HEK293 (cell line): ENCODE data around the gene NAV2.

Source experiments
- CTCF ChIA-PET: fragments of 350-600 bp; formaldehyde crosslinking; extraction: SDS; loops from one replicate; lab custom pipeline; 2021; ENCODE audit warnings: antibody characterized with exemption; lab: Yijun Ruan, JAX
- POLR2A ChIA-PET: fragments of 300-600 bp; formaldehyde crosslinking; extraction: SDS; loops from one replicate; lab custom pipeline; 2020; ENCODE audit warnings: antibody characterized with exemption, inconsistent platforms; lab: Yijun Ruan, JAX
- H3K27ac ChIP-seq: fragments of 200-500 bp; sonication (Bioruptor generic); 2 replicates; pipeline ENCODE4 v1.5.1; 2014; ENCODE audit warnings: low read depth, low read length, control low read depth, inconsistent platforms; ENCODE audit errors: extremely low read depth
- H3K36me3 ChIP-seq, 2 experiments: fragments of 200-500 bp in 1 of 2; sonication (Bioruptor generic) in 1 of 2; 1 replicate in 1 of 2; 2 replicates in 1 of 2; pipeline ENCODE4 v1.5.1; 2014 to 2017; ENCODE audit warnings: inconsistent platforms in 2 of 2, low read length in 2 of 2; ENCODE audit not compliant: control insufficient read depth in 2 of 2, insufficient read depth in 1 of 2
- H3K4me1 ChIP-seq: fragments of 200-500 bp; sonication (Bioruptor generic); 2 replicates; pipeline ENCODE4 v1.5.1; 2014; ENCODE audit warnings: mild to moderate bottlenecking, low read length, inconsistent platforms; ENCODE audit not compliant: control insufficient read depth, insufficient read depth
- H3K4me3 ChIP-seq: 2 replicates; pipeline ENCODE4 v1.5.1; 2011; ENCODE audit warnings: low read depth, mild to moderate bottlenecking, control low read depth, low read length, moderate library complexity
- H3K9me3 ChIP-seq: fragments of 200-500 bp; sonication (Bioruptor generic); 2 replicates; pipeline ENCODE4 v1.5.1; 2014; ENCODE audit warnings: low read depth, low read length, inconsistent platforms; ENCODE audit not compliant: control insufficient read depth, insufficient read depth
- KLF7 ChIP-seq: fragments of 450-650 bp; formaldehyde crosslinking; IDR thresholded peaks from 2 replicates; pipeline ENCODE4 v1.5.1; 2016; ENCODE audit warnings: missing biosample characterization, missing genetic modification characterization, borderline replicate concordance
- KLF9 ChIP-seq: fragments of 450-650 bp; formaldehyde crosslinking; IDR thresholded peaks from 2 replicates; pipeline ENCODE4 v1.5.1; 2016; ENCODE audit warnings: missing biosample characterization, missing genetic modification characterization, low read depth
- OVOL3 ChIP-seq: fragments of 450-650 bp; formaldehyde crosslinking; IDR thresholded peaks from 2 replicates; pipeline ENCODE4 v1.5.1; 2016; ENCODE audit warnings: missing biosample characterization, missing genetic modification characterization
- REST ChIP-seq: fragments of 450-650 bp; formaldehyde crosslinking; IDR thresholded peaks from 2 replicates; pipeline ENCODE4 v1.5.1; 2016; ENCODE audit warnings: missing biosample characterization, missing genetic modification characterization
- SP3 ChIP-seq: fragments of 450-650 bp; formaldehyde crosslinking; IDR thresholded peaks from 2 replicates; pipeline ENCODE4 v1.5.1; 2016; ENCODE audit warnings: missing biosample characterization, missing genetic modification characterization
- ZBTB10 ChIP-seq: fragments of 450-650 bp; formaldehyde crosslinking; IDR thresholded peaks from 2 replicates; pipeline ENCODE4 v1.5.1; 2016; ENCODE audit warnings: missing biosample characterization, missing genetic modification characterization
- ZBTB17 ChIP-seq: fragments of 450-650 bp; formaldehyde crosslinking; IDR thresholded peaks from 2 replicates; pipeline ENCODE4 v1.5.1; 2016; ENCODE audit warnings: missing biosample characterization, missing genetic modification characterization
- ZBTB49 ChIP-seq: fragments of 450-650 bp; formaldehyde crosslinking; IDR thresholded peaks from 2 replicates; pipeline ENCODE4 v1.5.1; 2016; ENCODE audit warnings: missing biosample characterization, missing genetic modification characterization, low read depth
- ZBTB8A ChIP-seq: fragments of 450-650 bp; formaldehyde crosslinking; IDR thresholded peaks from 2 replicates; pipeline ENCODE4 v1.5.1; 2016; ENCODE audit warnings: missing biosample characterization, missing genetic modification characterization
- ZFHX2 ChIP-seq: fragments of 450-650 bp; formaldehyde crosslinking; conservative IDR thresholded peaks from 2 replicates; pipeline ENCODE4 v1.5.1; 2016; ENCODE audit warnings: missing biosample characterization, missing genetic modification characterization
- ZFP37 ChIP-seq: fragments of 450-650 bp; formaldehyde crosslinking; IDR thresholded peaks from 2 replicates; pipeline ENCODE4 v1.5.1; 2016; ENCODE audit warnings: missing biosample characterization, missing genetic modification characterization
- ZNF148 ChIP-seq: fragments of 450-650 bp; formaldehyde crosslinking; IDR thresholded peaks from 2 replicates; pipeline ENCODE4 v1.5.0; 2017; ENCODE audit warnings: missing biosample characterization, missing genetic modification characterization, borderline replicate concordance
- ZNF184 ChIP-seq: fragments of 450-650 bp; IDR thresholded peaks from 2 replicates; pipeline ENCODE4 v1.5.1; 2018; ENCODE audit warnings: missing biosample characterization, mild to moderate bottlenecking, missing genetic modification characterization
- ZNF202 ChIP-seq: fragments of 450-650 bp; formaldehyde crosslinking; IDR thresholded peaks from 2 replicates; pipeline ENCODE4 v1.5.1; 2016; ENCODE audit warnings: missing biosample characterization, missing genetic modification characterization, borderline replicate concordance
- ZNF239 ChIP-seq: fragments of 450-650 bp; formaldehyde crosslinking; IDR thresholded peaks from 2 replicates; pipeline ENCODE4 v1.5.1; 2016; ENCODE audit warnings: missing biosample characterization, missing genetic modification characterization
- ZNF248 ChIP-seq: fragments of 450-650 bp; formaldehyde crosslinking; IDR thresholded peaks from 2 replicates; pipeline ENCODE4 v1.5.1; 2017; ENCODE audit warnings: missing biosample characterization, missing genetic modification characterization
- ZNF266 ChIP-seq: fragments of 450-650 bp; formaldehyde crosslinking; IDR thresholded peaks from 2 replicates; pipeline ENCODE4 v1.5.1; 2016; ENCODE audit warnings: missing biosample characterization, missing genetic modification characterization, low read depth
- ZNF274 ChIP-seq, 2 experiments: fragments of 200-500 bp in 1 of 2; fragments of 450-650 bp in 1 of 2; sonication (Bioruptor generic) in 1 of 2; formaldehyde crosslinking in 1 of 2; IDR thresholded peaks; 2 replicates each; pipeline versions ENCODE4 v1.5.1 to v1.6.1; 2014 to 2016; ENCODE audit warnings: borderline replicate concordance in 1 of 2, inconsistent platforms in 1 of 2, low read length in 1 of 2, missing biosample characterization in 1 of 2, missing genetic modification characterization in 1 of 2
- ZNF350 ChIP-seq: fragments of 450-650 bp; formaldehyde crosslinking; IDR thresholded peaks from 2 replicates; pipeline ENCODE4 v1.5.0; 2017; ENCODE audit warnings: missing biosample characterization, mild to moderate bottlenecking, missing genetic modification characterization
- ZNF394 ChIP-seq: fragments of 450-650 bp; formaldehyde crosslinking; IDR thresholded peaks from 2 replicates; pipeline ENCODE4 v1.5.1; 2016; ENCODE audit warnings: missing biosample characterization, missing genetic modification characterization, mild to moderate bottlenecking, moderate library complexity, borderline replicate concordance
- ZNF426 ChIP-seq: fragments of 450-650 bp; formaldehyde crosslinking; IDR thresholded peaks from 2 replicates; pipeline ENCODE4 v1.5.1; 2017; ENCODE audit warnings: missing biosample characterization, missing genetic modification characterization, mild to moderate bottlenecking, inconsistent platforms, moderate library complexity
- ZNF501 ChIP-seq: fragments of 450-650 bp; formaldehyde crosslinking; IDR thresholded peaks from 2 replicates; pipeline ENCODE4 v1.5.1; 2016; ENCODE audit warnings: missing biosample characterization, missing genetic modification characterization
- ZNF558 ChIP-seq: fragments of 450-650 bp; formaldehyde crosslinking; IDR thresholded peaks from 2 replicates; pipeline ENCODE4 v1.5.1; 2016; ENCODE audit warnings: missing biosample characterization, missing genetic modification characterization
- ZNF561 ChIP-seq: fragments of 450-650 bp; IDR thresholded peaks from 2 replicates; pipeline ENCODE4 v1.5.1; 2018; ENCODE audit warnings: missing biosample characterization, missing genetic modification characterization, borderline replicate concordance
- ZNF571 ChIP-seq: fragments of 450-650 bp; formaldehyde crosslinking; IDR thresholded peaks from 2 replicates; pipeline ENCODE4 v1.5.0; 2017; ENCODE audit warnings: missing biosample characterization, missing genetic modification characterization
- ZNF585B ChIP-seq: fragments of 450-650 bp; formaldehyde crosslinking; IDR thresholded peaks from 2 replicates; pipeline ENCODE4 v1.5.1; 2016; ENCODE audit warnings: missing biosample characterization, missing genetic modification characterization
- ZNF600 ChIP-seq: fragments of 450-650 bp; formaldehyde crosslinking; IDR thresholded peaks from 2 replicates; pipeline ENCODE4 v1.5.1; 2016; ENCODE audit warnings: missing biosample characterization, missing genetic modification characterization
- ZNF707 ChIP-seq: fragments of 450-650 bp; formaldehyde crosslinking; IDR thresholded peaks from 2 replicates; pipeline ENCODE4 v1.5.1; 2016; ENCODE audit warnings: missing biosample characterization, missing genetic modification characterization
- ZNF76 ChIP-seq: fragments of 450-650 bp; formaldehyde crosslinking; IDR thresholded peaks from 2 replicates; pipeline ENCODE4; 2016; ENCODE audit warnings: low read depth, missing biosample characterization, missing genetic modification characterization, borderline replicate concordance
- ZNF776 ChIP-seq: fragments of 450-650 bp; formaldehyde crosslinking; IDR thresholded peaks from 2 replicates; pipeline ENCODE4 v1.5.0; 2017; ENCODE audit warnings: missing biosample characterization, missing genetic modification characterization, borderline replicate concordance
- ZNF777 ChIP-seq: fragments of 450-650 bp; formaldehyde crosslinking; IDR thresholded peaks from 2 replicates; pipeline ENCODE4 v1.5.1; 2017; ENCODE audit warnings: missing biosample characterization, missing genetic modification characterization, borderline replicate concordance
- ZNF837 ChIP-seq: fragments of 450-650 bp; formaldehyde crosslinking; IDR thresholded peaks from 2 replicates; pipeline ENCODE4 v1.5.1; 2016; ENCODE audit warnings: missing biosample characterization, missing genetic modification characterization
- ZSCAN16 ChIP-seq: fragments of 450-650 bp; formaldehyde crosslinking; IDR thresholded peaks from 2 replicates; pipeline ENCODE4 v1.5.1; 2016; ENCODE audit warnings: missing biosample characterization, missing genetic modification characterization

Gene NAV2

GRCh38 chr11:20102397-20102796, 389.8 kb downstream of the NAV2 start:
- no peaks in the 10 kb centered on the region for H3K9me3 ChIP-seq
- CTCF ChIA-PET: no interaction called here

GRCh38 chr11:20103281-20103680, 390.6 kb downstream of the NAV2 start:
- Histone ChIP-seq H3K4me3 (no peak overlapping the region), H3K36me3 (peaks cover 0 to 70% of the 10 kb centered on the region in 2 experiments; a peak in 1 of 3 replicates), H3K27ac (no peak overlapping the region), H3K4me1 (no peaks in the 10 kb centered on the region), H3K9me3 (no peaks in the 10 kb centered on the region)
- CTCF ChIA-PET: interaction anchor here (1.5 kb wide), 1 partner anchor 26 kb away, joined by 5 read pairs; no protein-coding TSS in a partner anchor
- POLR2A ChIA-PET: no interaction called here
- TF ChIP-seq ZNF350 (tag by site-specific recombination): no peak
- TF ChIP-seq ZNF148 (tag by site-specific recombination): no peak
- TF ChIP-seq ZFHX2 (tag by site-specific recombination): no peak
- TF ChIP-seq ZNF776: no peak
- TF ChIP-seq ZNF266 (tag by site-specific recombination): no peak
- TF ChIP-seq ZBTB49 (tag by site-specific recombination): no peak
- TF ChIP-seq ZBTB10 (tag by site-specific recombination): no peak
- no peak for TF ChIP-seq ZNF184 (tag by site-specific recombination)
- no peak for TF ChIP-seq ZNF571
- TF ChIP-seq ZNF426 (tag by site-specific recombination): no peak
- no peak for TF ChIP-seq ZNF558
- no peak for TF ChIP-seq ZNF248 (tag by site-specific recombination)
- TF ChIP-seq REST (tag by site-specific recombination): no peak
- TF ChIP-seq ZNF202 (tag by site-specific recombination): no peak
- no peak for TF ChIP-seq OVOL3 (tag by site-specific recombination)
- no peak for TF ChIP-seq ZNF561 (tag by site-specific recombination)
- no peak for TF ChIP-seq ZNF274 (IDR thresholded peaks at IDR 0.05; ENCODE audit: low read length)
- TF ChIP-seq ZNF274 (tag by site-specific recombination; IDR thresholded peaks at IDR 0.05; ENCODE audit: borderline replicate concordance): no peak
- no peak for TF ChIP-seq ZNF394
- no peak for TF ChIP-seq ZNF585B (tag by site-specific recombination)

More at GRCh38 chr11:20102397-20102796, 389.8 kb downstream of the NAV2 start:
- H3K36me3 ChIP-seq: peaks cover 0 to 70% of the 10 kb centered on the region in 2 experiments; a peak in 1 of 3 replicates
- TF ChIP-seq KLF7 (tag by site-specific recombination) (no peak), ZNF600 (tag by site-specific recombination) (no peak), ZNF777 (tag by site-specific recombination) (no peak), ZNF837 (tag by site-specific recombination) (no peak), ZFP37 (tag by site-specific recombination) (no peak), ZBTB8A (tag by site-specific recombination) (no peak), ZSCAN16 (tag by site-specific recombination) (no peak), ZNF76 (no peak), KLF9 (tag by site-specific recombination) (no peak), ZNF501 (no peak), ZNF707 (tag by site-specific recombination) (no peak), SP3 (tag by site-specific recombination) (no peak), ZNF239 (tag by site-specific recombination) (no peak), ZBTB17 (tag by site-specific recombination) (no peak)
- no peak overlapping the region for H3K4me3 ChIP-seq
- peaks cover 5% of the 10 kb centered on the region for H3K4me1 ChIP-seq
- H3K27ac ChIP-seq: no peak overlapping the region
- POLR2A ChIA-PET: no interaction called here
